Left kidney (tissue), 2 donors: ENCODE results near the gene TMEM270. TPM values are rescaled to one million over a fixed set of nuclear protein-coding genes. Genes with fewer than 3 reads are reported as not detected.

ENCODE experiments used
- DNase-seq: peaks from one replicate; pipeline ENCODE4 v3.0.0-alpha.2; 2013
- polyA plus RNA-seq: library from polyadenylated mRNA; unstranded; fragments of 120-200 nt; gene quantifications from one replicate; pipeline ENCODE4 v1.2.1, GENCODE V29; 2013; ENCODE audit not compliant: insufficient read length

The TMEM270 gene
- polyA plus RNA-seq, 1 donor: 0.27 TPM

GRCh38 chr7:73905360-73905759 is 44.4 kb downstream of the TMEM270 start:
- no peak for DNase-seq

- DNase-seq: no peak
Measured at GRCh38 chr7:73906874-73907273, 45.9 kb downstream of the TMEM270 start.

- no peak for DNase-seq
Measured at GRCh38 chr7:73907554-73908122, 46.7 kb downstream of the TMEM270 start.

- no peak for DNase-seq
Measured at GRCh38 chr7:73908123-73908611, 47.2 kb downstream of the TMEM270 start.

- DNase-seq: no peak
Measured at GRCh38 chr7:73909051-73909941, 48.3 kb downstream of the TMEM270 start.

GRCh38 chr7:73909996-73910395 is 49.0 kb downstream of the TMEM270 start:
- no peak for DNase-seq

- no peak for DNase-seq
Measured at GRCh38 chr7:73912223-73912622, 51.3 kb downstream of the TMEM270 start.

Other genes with a start within 250 kb of the TMEM270 start
- 4.8 TPM for gene MLXIPL, start 236.6 kb upstream of the TMEM270 start, polyA plus RNA-seq
- 9.4 TPM for gene VPS37D, start 193.3 kb upstream of the TMEM270 start, polyA plus RNA-seq
- 9.5 TPM for gene DNAJC30, start 177.7 kb upstream of the TMEM270 start, polyA plus RNA-seq
- 96.6 TPM for gene BUD23, start 177.6 kb upstream of the TMEM270 start, polyA plus RNA-seq
- 8.0 TPM for gene STX1A, start 141.5 kb upstream of the TMEM270 start, polyA plus RNA-seq
- gene ABHD11, start 122.4 kb upstream of the TMEM270 start, polyA plus RNA-seq: 26.9 TPM
- gene CLDN3, start 90.9 kb upstream of the TMEM270 start, polyA plus RNA-seq: 21.7 TPM
- gene CLDN4, start 30.2 kb upstream of the TMEM270 start, polyA plus RNA-seq: 56.5 TPM
- 5.1 TPM for gene METTL27, start 18.6 kb upstream of the TMEM270 start, polyA plus RNA-seq
- 46.4 TPM for gene ELN, start 167.0 kb downstream of the TMEM270 start, polyA plus RNA-seq
- 21.7 TPM for gene LIMK1, start 222.6 kb downstream of the TMEM270 start, polyA plus RNA-seq